Measurements from ENCODE around the gene ERGIC1. TPM values are rescaled to one million over a fixed set of nuclear protein-coding genes. Genes with fewer than 3 reads are reported as not detected.

Gene ERGIC1
- total RNA-seq, 1 donor from 2014 or later, result 99.1 TPM

DNA sequence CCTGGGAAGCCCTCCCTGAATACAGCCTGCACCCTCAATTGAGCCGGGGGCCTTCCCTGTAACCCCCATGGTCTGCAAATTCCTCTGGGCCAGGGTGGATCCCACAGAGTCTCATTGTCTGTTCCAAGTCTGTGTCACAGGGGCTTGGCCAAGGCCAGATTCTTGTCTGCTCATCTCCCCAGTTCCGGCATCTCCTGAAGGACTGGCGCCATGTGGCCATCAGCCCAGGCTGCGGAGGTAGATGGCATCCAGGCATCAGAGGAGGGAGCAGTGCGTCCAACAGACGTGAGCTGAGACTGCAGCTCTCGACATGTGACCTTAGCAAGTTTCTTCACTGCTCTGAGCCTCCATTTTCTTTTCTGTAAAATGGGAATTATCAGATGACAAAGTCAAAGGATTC, 87.9 kb downstream of the ERGIC1 start:
- no peak overlapping the region for H3K4me3 ChIP-seq (ENCODE audit: low read depth, low read length)
- TF ChIP-seq CTCF (conservative IDR thresholded peaks at IDR 0.05; ENCODE audit: low read depth, low read length), result no peak
- no peak for DNase-seq (ENCODE audit: low read depth)

- DNase-seq (ENCODE audit: low read depth), result no peak
- TF ChIP-seq CTCF (conservative IDR thresholded peaks at IDR 0.05; ENCODE audit: low read depth, low read length), result no peak
- no peak overlapping the region for H3K4me3 ChIP-seq (ENCODE audit: low read depth, low read length)
Measured at GRCh38 chr5:172923539-172923938, 89.5 kb downstream of the ERGIC1 start.

DNA sequence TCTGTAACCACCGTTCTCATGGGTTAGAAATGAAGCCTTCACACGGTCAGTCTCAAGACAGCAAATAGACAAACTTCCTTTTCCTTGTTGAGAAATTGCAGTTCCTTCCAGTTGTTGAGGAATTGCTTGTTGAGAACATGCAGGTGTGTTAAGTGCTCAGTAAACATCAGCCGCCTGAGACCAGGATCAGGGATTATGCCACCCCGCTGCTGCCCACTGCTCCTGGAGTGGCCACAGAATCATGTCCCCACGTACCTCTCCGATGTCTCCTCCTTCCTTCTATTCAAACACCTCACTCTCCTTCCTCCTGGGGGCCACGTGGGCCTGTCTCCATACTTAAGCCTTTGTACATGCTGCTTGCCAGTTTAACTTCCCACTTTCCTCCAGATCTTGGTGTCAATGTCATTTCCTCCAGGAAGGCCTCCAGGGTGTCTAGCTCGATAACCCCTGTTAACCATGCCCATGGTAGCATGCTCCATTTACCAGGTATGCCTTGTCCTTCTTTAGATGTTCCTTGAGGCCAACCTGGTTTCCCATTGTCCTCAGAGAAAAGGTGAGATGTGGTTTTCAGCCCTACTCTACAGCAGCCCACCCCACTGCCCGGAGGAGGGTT, 91.4 kb downstream of the ERGIC1 start:
- no peak for TF ChIP-seq CTCF (conservative IDR thresholded peaks at IDR 0.05; ENCODE audit: low read depth, low read length)
- no peak overlapping the region for H3K4me3 ChIP-seq (ENCODE audit: low read depth, low read length)

DNA sequence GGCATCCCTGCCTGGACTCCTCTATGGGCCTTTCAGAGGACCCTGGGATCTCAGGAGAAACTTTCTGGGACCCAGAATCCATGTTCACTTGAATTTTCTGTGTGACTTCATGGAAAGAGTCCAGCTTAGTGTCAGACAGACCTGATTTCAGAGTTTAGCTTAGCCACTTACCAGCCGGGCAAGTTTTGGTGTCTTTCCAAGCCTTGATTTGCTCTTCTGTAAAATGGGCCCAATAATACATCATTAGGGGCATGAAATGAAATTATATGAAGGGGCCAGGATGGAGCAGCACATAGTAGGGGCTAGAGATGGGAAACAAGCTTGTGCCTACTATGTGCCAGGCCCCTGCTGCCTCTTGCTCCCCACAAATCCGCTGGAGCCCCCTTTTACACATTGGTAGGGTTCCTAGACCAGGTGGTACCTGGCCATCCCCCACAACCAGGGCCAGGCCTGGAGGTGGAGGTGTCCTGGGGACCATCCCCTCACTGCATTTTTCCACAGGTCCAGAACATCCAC, 92.0 kb downstream of the ERGIC1 start:
- DNase-seq (ENCODE audit: low read depth), result no peak
- no peak overlapping the region for H3K4me3 ChIP-seq (ENCODE audit: low read depth, low read length)
- TF ChIP-seq CTCF (conservative IDR thresholded peaks at IDR 0.05; ENCODE audit: low read depth, low read length), result no peak

More for the DNA sequence above, 91.4 kb downstream of the ERGIC1 start:
- no peak for DNase-seq (ENCODE audit: low read depth)

- no peak for DNase-seq (ENCODE audit: low read depth)
Measured at GRCh38 chr5:172926796-172927195, 92.7 kb downstream of the ERGIC1 start.

GRCh38 chr5:172929371-172929838, 95.4 kb downstream of the ERGIC1 start:
- no peak overlapping the region for H3K4me3 ChIP-seq (ENCODE audit: low read depth, low read length)
- peak; percentile 8 for TF ChIP-seq CTCF (conservative IDR thresholded peaks at IDR 0.05; ENCODE audit: low read depth, low read length)
- no peak for DNase-seq (ENCODE audit: low read depth)

More at GRCh38 chr5:172926796-172927195, 92.7 kb downstream of the ERGIC1 start:
- TF ChIP-seq CTCF (conservative IDR thresholded peaks at IDR 0.05; ENCODE audit: low read depth, low read length), result no peak
- no peak overlapping the region for H3K4me3 ChIP-seq (ENCODE audit: low read depth, low read length)
